DOHH2 (cell line): ENCODE data around the gene CFAP77.
A peak's percentile ranks its signal among the peaks of the same experiment; 100 is the strongest.

Experiments used
- H3F3A ChIP-seq: fragments of 200-600 bp; sonication (generic), shearing (Covaris generic); 2 replicates; pipeline ENCODE4 v1.6.0; 2016; ENCODE audit warnings: antibody characterized with exemption, mild to moderate bottlenecking; ENCODE audit not compliant: control insufficient read depth, insufficient read depth
- H3K27ac ChIP-seq: fragments of 200-600 bp; sonication (generic); 2 replicates; pipeline ENCODE4 v1.5.1; 2014; ENCODE audit warnings: low read depth, mild to moderate bottlenecking, low read length, moderate library complexity
- H3K27me3 ChIP-seq: fragments of 200-600 bp; sonication (generic); 2 replicates; pipeline ENCODE4 v1.6.1; 2014; ENCODE audit warnings: mild to moderate bottlenecking, low read length, mixed read lengths; ENCODE audit not compliant: control insufficient read depth
- H3K36me3 ChIP-seq: fragments of 200-600 bp; sonication (generic); 2 replicates; pipeline ENCODE4 v1.6.1; 2014; ENCODE audit warnings: mild to moderate bottlenecking, low read length, moderate library complexity, mixed read lengths; ENCODE audit not compliant: control insufficient read depth
- H3K4me1 ChIP-seq: fragments of 200-600 bp; sonication (generic); 2 replicates; pipeline ENCODE4 v1.6.1; 2014; ENCODE audit warnings: mild to moderate bottlenecking, low read length, mixed read lengths; ENCODE audit not compliant: control insufficient read depth
- H3K4me2 ChIP-seq: fragments of 200-600 bp; sonication (generic); 2 replicates; pipeline ENCODE4 v1.6.0; 2014; ENCODE audit warnings: mild to moderate bottlenecking, low read length, moderate library complexity
- H3K4me3 ChIP-seq: fragments of 200-600 bp; sonication (generic); 2 replicates; pipeline ENCODE4 v1.5.1; 2014; ENCODE audit warnings: mild to moderate bottlenecking, low read length, mixed read lengths
- H3K79me2 ChIP-seq: fragments of 200-600 bp; sonication (generic); 2 replicates; pipeline ENCODE4 v1.6.1; 2014; ENCODE audit warnings: mild to moderate bottlenecking, low read length, mixed read lengths; ENCODE audit not compliant: control insufficient read depth
- H3K9me2 ChIP-seq: fragments of 200-600 bp; sonication (generic); replicated peaks from 2 replicates; pipeline ENCODE4 v1.6.1; 2014; ENCODE audit warnings: mild to moderate bottlenecking, low read length, mixed read lengths; ENCODE audit not compliant: control insufficient read depth
- H3K9me3 ChIP-seq: fragments of 200-600 bp; sonication (generic); 2 replicates; pipeline ENCODE4 v1.6.1; 2014; ENCODE audit warnings: antibody characterized with exemption, low read length, mixed read lengths; ENCODE audit not compliant: control insufficient read depth, insufficient read depth
- H4K20me1 ChIP-seq: fragments of 200-600 bp; sonication (generic); 2 replicates; pipeline ENCODE4 v1.6.0; 2014; ENCODE audit warnings: low read depth, mild to moderate bottlenecking, antibody characterized with exemption, low read length, moderate library complexity; ENCODE audit not compliant: control insufficient read depth, insufficient read depth
- EZH2phosphoT487 ChIP-seq: fragments of 200-600 bp; sonication (generic); IDR thresholded peaks from 2 replicates; pipeline ENCODE4 v1.6.1; 2017; ENCODE audit warnings: borderline replicate concordance, mild to moderate bottlenecking, antibody characterized with exemption, low read length, moderate library complexity, mixed read lengths
- TF ChIP-seq, protein P1 (sequence below): fragments of 200-600 bp; sonication (generic); IDR thresholded peaks from one replicate; pipeline ENCODE4 v1.5.1; 2014; ENCODE audit warnings: antibody characterized with exemption, mild to moderate bottlenecking, low read depth, low read length; ENCODE audit not compliant: poor library complexity, severe bottlenecking

The CFAP77 gene

DNA sequence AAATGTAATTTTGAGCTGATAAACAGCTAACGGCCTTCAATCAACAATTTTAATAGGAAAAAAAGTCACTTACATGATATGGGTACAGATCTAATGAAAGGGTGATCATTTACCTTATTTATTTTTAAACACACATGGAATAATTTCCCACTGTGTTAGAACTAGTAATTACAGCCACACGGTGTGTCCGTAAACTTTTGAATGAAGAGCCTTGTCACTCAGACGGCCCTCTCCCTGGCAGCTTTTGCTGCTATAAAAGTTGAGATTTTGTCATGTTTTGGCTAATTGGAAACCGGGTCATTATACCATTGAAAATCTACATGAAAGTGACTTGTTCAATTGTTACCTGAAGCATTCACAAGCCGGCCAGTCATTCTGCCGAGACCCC, 15.7 kb downstream of the CFAP77 start:
- no peaks in the 10 kb centered on the region for H3K9me3 ChIP-seq
- H3K36me3 ChIP-seq, result no peaks in the 10 kb centered on the region
- peaks cover 27% of the 10 kb centered on the region for H3K27me3 ChIP-seq
- H3K4me1 ChIP-seq, result peaks cover 6% of the 10 kb centered on the region
- H3K79me2 ChIP-seq, result no peaks in the 10 kb centered on the region
- H4K20me1 ChIP-seq, result no peaks in the 10 kb centered on the region
- no peak overlapping the region for H3K27ac ChIP-seq
- H3K9me2 ChIP-seq, result no peaks in the 10 kb centered on the region
- TF ChIP-seq, protein P1, sequence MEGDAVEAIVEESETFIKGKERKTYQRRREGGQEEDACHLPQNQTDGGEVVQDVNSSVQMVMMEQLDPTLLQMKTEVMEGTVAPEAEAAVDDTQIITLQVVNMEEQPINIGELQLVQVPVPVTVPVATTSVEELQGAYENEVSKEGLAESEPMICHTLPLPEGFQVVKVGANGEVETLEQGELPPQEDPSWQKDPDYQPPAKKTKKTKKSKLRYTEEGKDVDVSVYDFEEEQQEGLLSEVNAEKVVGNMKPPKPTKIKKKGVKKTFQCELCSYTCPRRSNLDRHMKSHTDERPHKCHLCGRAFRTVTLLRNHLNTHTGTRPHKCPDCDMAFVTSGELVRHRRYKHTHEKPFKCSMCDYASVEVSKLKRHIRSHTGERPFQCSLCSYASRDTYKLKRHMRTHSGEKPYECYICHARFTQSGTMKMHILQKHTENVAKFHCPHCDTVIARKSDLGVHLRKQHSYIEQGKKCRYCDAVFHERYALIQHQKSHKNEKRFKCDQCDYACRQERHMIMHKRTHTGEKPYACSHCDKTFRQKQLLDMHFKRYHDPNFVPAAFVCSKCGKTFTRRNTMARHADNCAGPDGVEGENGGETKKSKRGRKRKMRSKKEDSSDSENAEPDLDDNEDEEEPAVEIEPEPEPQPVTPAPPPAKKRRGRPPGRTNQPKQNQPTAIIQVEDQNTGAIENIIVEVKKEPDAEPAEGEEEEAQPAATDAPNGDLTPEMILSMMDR, result no peak
- TF ChIP-seq EZH2phosphoT487, result no peak
- H3K4me3 ChIP-seq, result no peak overlapping the region
- no peak overlapping the region for H3K4me2 ChIP-seq
- no peaks in the 10 kb centered on the region for H3F3A ChIP-seq

DNA sequence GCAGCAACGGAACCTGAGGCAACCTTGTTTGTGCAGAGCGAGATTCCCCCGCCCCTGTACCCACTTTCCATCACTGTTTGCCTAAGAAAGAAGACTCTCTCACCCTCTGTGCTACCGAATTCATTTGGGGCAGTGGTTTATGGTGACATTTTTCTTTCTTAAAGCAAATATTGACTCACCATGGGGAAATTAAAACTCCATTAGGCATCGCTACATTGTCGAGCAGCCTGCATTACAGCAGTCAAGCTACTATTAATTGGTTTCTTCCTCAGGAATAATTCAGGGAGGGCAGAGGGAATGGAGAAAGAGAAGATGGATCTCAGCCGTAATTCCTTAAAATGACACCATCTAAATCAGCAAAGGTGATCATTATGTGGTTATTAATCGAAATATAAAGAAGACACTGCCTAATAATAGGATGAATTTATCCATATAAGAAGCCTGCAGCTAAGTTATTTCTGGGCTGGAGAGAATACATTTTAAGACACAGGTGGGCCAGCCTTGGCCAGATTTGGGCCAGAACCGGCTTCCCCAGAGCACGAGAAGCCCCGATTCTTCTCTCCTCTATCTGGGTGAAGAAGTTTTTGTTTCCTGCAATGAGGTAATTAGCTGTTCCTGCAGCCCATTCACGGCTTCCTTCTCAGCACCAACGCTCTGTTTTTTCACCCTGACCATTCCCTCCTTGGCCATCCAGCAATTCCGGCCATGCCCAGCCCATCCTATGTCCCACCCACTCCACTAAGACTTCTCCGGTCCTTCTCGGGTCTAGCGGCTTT, 16.8 kb downstream of the CFAP77 start:
- Histone ChIP-seq H3K4me2 (no peak overlapping the region), H3F3A (no peaks in the 10 kb centered on the region), H3K4me1 (peaks cover 10% of the 10 kb centered on the region), H3K27ac (no peak overlapping the region), H3K27me3 (peaks cover 39% of the 10 kb centered on the region), H4K20me1 (no peaks in the 10 kb centered on the region), H3K4me3 (no peak overlapping the region), H3K9me3 (no peaks in the 10 kb centered on the region), H3K36me3 (no peaks in the 10 kb centered on the region), H3K79me2 (no peaks in the 10 kb centered on the region), H3K9me2 (no peaks in the 10 kb centered on the region)
- no peak for TF ChIP-seq EZH2phosphoT487
- TF ChIP-seq, protein P1, result no peak

DNA sequence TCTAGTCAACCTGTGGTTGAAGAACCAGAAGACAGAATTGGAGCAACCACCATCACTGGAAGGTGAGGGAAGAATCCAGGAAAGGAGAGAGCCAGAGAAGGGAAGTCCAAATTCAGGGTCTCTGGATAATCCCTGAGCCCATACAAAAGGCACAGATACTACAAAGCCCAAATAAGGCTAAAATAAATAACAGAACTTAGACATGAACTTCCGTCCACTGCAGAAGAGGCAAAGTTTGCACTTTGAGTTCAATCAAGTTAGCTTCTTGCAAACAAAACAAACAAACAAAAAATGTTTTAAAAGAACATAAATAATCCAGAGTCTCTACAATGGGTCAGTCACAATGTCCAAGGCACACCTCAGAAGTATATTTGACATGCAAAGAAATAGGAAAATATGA, 21.0 kb downstream of the CFAP77 start:
- Histone ChIP-seq H3K79me2 (no peaks in the 10 kb centered on the region), H3K9me2 (no peaks in the 10 kb centered on the region), H3K9me3 (no peaks in the 10 kb centered on the region), H3K4me1 (peaks cover 10% of the 10 kb centered on the region), H4K20me1 (no peaks in the 10 kb centered on the region), H3K27ac (no peak overlapping the region), H3K36me3 (no peaks in the 10 kb centered on the region), H3K4me3 (no peak overlapping the region), H3K27me3 (peaks cover 28% of the 10 kb centered on the region), H3F3A (no peaks in the 10 kb centered on the region), H3K4me2 (peak overlapping the region; percentile 33)
- TF ChIP-seq EZH2phosphoT487, result no peak
- TF ChIP-seq, protein P1, result no peak
